ENCODE measurements around the gene PLCL2.

- TF ChIP-seq CTCF (IDR thresholded peaks at IDR 0.05) (no peak), POLR2A (IDR thresholded peaks at IDR 0.05) (no peak)
These were observed 23.5 kb downstream of the PLCL2 start for GRCh38 chr3:16908016-16908807.

Measured in body of pancreas (tissue), 4 donors.